Stimulated activated CD4-positive, alpha-beta T cell treated with anti-CD3 and anti-CD28 coated beads, Interleukin-12 subunit alpha, Interleukin-12 subunit beta, amount 100 ng/mL, for 24 hours (primary cell): ENCODE results near the gene LIPF.
"Not testable (repeated sequence)": the region's sequence is repeated elsewhere in the genome, so short reads cannot be mapped to it uniquely, and the experiment has no call there.

ENCODE experiments used
- DNase-seq, 2 experiments: peaks; one replicate each; pipeline ENCODE4 v3.0.0-alpha.2; 2020; ENCODE audit warnings: low read depth in 2 of 2

Gene LIPF

GRCh38 chr10:88676283-88677060 is 12.2 kb downstream of the LIPF start:
- DNase-seq: no peak

- no peak for DNase-seq
Observed at GRCh38 chr10:88680958-88681357, 16.7 kb downstream of the LIPF start.

- DNase-seq: no peak
Observed at GRCh38 chr10:88682491-88682890, 18.2 kb downstream of the LIPF start.

GRCh38 chr10:88687853-88688467 is 23.7 kb downstream of the LIPF start:
- DNase-seq: no peak

- no peak for DNase-seq
Observed at GRCh38 chr10:88689366-88689765, 25.1 kb downstream of the LIPF start.

GRCh38 chr10:88693392-88694020 is 29.3 kb downstream of the LIPF start:
- DNase-seq: no peak

- DNase-seq: no peak
Observed at GRCh38 chr10:88702848-88703597, 38.8 kb downstream of the LIPF start.

- DNase-seq: no peak
Observed at GRCh38 chr10:88705958-88706357, 41.7 kb downstream of the LIPF start, which contains the start of gene LIPK. Gene LIPK, plus strand, starts transcription at chr10:88706249. Its CDS starts 18,295 bp downstream, at chr10:88724544.

- DNase-seq: no peak
Observed at GRCh38 chr10:88707429-88708155, 43.4 kb downstream of the LIPF start.

GRCh38 chr10:88709361-88709760 is 45.1 kb downstream of the LIPF start:
- DNase-seq: not testable (repeated sequence)

GRCh38 chr10:88715517-88715916 is 51.3 kb downstream of the LIPF start:
- DNase-seq: no peak

GRCh38 chr10:88721392-88721791 is 57.1 kb downstream of the LIPF start:
- no peak for DNase-seq

GRCh38 chr10:88725798-88726197 is 61.6 kb downstream of the LIPF start:
- DNase-seq: no peak

GRCh38 chr10:88728107-88728763 is 64.0 kb downstream of the LIPF start:
- peak in 1 of 2 experiments; percentile 45 for DNase-seq
